Left ventricle myocardium superior (tissue), 1 donor: ENCODE measurements around the gene MGMT. TPM values are rescaled to one million over a fixed set of nuclear protein-coding genes. Genes with fewer than 3 reads are reported as not detected.
A peak's percentile ranks its signal among the peaks of the same experiment; 100 is the strongest.

Source experiments
- ATAC-seq: fragments of 200-7000 bp; cut with Tn5 transposase; one replicate; pipeline ENCODE4 v1.9.1; 2020; ENCODE audit warnings: mild to moderate bottlenecking, moderate library complexity
- DNase-seq: peaks from one replicate; pipeline ENCODE4 v3.0.0-alpha.2; 2020
- intact Hi-C: fragments of 100-400 bp; cut with micrococcal nuclease; formaldehyde crosslinking; loops from one replicate; pipeline ENCODE4 v1.11.0; 2022
- total RNA-seq: library from RNA; stranded (reverse); fragmentation: NEBNext Ultra II Directional; extraction: Animal tissue kit (Norgen Biotek cat#: 25700); gene quantifications from one replicate; pipeline ENCODE4 v1.2.1, GENCODE V29; 2021
- donor health status: DM: no; HTN: yes; CAD: no; lungs with severe emphysema.

MGMT gene
- total RNA-seq, 1 donor from 2014 or later = 16.7 TPM

- ATAC-seq (peak; percentile 67), DNase-seq (no peak)
- intact Hi-C loops = no loop called here
Measured at GRCh38 chr10:129628823-129629222, 161.8 kb downstream of the MGMT start.

DNA sequence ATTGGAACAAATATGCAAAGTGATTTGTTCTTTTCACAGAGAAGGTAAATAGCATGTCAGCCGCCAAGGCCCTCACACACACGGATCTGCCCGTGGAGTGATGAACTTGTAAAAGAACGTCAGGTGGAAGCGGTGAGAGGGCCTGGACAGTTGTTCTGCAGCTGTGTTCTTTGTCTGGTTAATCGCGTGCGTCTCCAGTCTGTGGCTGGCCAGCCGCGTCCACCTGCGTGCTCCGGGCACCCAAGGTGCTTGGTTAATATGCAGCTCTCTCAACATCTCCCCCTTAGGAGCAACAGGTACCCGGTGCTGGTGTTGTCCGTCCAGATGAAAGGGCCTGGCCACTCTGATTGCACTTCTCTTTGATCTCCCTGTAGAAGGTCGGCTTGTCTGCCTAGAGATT is 162.9 kb downstream of the MGMT start:
- ATAC-seq (no peak), DNase-seq (no peak)
- intact Hi-C loops = no loop called here

GRCh38 chr10:129631006-129631405 is 164.0 kb downstream of the MGMT start:
- no peak for ATAC-seq
- no peak for DNase-seq
- intact Hi-C loops = no loop called here

DNA sequence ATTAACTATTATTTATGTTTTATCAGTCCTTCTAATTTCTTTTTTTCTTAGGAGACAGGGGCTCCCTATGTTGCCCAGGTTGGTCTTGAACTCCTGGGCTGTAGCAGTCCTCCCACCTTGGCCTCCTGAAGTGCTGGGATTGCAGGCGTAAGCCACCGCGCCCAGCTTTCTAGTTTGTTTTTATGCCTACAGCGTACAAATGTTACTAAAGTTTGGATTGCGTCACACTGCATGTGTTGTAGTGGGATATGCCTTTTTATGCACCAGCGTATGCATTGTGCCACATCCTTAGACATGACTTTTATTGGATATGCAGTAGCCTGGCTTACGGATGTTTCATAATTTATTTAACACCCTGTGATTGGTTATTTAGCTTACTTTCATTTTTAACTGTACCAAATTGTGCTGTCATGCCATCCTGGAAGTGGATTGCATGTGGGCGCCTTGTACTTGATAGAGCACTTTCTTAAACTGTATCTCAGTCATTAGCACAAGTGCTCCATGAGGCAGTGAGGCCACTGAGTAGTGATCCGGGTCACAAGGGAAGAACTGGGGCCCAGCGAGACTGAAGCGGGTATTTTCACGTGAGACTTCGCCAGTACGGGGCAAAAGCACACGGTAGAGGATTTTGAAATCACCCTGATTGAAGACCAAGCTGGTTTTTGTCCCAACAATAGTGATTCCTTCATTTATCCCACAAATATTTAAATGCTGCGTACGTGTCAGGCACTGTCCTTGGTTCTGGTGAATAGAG is 165.0 kb downstream of the MGMT start:
- DNase-seq = no peak
- ATAC-seq = no peak
- intact Hi-C loops = no loop called here

DNA sequence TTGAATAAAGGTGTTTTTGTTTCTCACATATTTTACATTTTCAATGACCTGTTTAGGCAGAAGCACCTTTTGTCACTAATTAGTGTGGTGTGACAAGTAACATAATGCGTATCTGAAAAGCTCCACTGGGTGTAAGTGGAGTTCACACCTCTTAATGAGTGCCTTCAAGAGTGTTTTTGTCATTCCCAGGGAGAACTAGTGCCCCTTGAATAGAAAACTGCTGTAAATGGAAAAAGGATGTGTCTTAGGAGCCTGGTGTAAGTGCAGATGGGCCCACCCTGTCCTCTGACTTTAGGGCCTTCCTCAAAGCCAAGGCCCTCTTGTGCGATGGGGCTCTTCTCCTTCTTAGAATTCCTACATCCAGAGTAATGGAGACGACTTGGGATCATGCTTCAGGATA is 170.0 kb downstream of the MGMT start:
- intact Hi-C loops = no loop called here
- no peak for DNase-seq
- ATAC-seq = no peak

DNA sequence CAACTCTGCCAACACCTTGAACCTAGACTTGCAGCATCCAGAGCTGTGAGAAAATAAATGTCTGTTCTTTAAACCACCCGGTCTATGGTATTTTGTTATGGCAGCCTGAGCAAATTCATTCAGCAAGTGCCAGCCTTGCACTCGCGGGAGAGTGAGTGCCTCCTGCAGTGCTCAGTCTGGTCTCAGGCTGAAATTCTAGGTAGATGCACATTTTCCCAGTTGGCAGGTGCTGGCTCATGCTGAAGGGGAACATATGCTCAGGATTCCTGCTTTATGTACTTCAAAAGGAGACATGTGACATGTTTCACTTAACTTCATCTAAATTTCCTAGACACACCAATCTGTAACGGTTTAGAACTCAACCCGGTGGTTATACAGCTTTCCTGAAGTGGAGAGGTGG is 170.8 kb downstream of the MGMT start:
- ATAC-seq = no peak
- intact Hi-C loops = no loop called here
- no peak for DNase-seq

DNA sequence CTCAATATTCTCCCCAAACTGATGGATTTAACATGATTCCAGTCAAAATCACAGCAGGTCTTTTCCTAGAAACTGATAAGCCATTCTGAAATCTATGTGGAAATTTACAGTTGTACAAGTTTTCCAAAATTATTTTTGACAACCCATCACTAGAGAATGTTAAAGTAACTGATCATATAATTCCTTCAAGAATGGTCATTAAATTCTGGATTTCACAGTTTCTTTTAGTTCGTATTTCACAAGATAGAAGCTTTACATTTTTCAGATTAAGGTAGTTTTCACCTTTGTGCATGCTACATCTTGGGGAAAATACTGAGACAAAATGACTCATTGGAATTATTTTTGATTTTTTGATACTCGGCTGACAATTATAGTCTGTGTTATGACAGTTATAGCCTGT is 174.3 kb downstream of the MGMT start:
- ATAC-seq (no peak), DNase-seq (no peak)
- intact Hi-C loops = no loop called here

DNA sequence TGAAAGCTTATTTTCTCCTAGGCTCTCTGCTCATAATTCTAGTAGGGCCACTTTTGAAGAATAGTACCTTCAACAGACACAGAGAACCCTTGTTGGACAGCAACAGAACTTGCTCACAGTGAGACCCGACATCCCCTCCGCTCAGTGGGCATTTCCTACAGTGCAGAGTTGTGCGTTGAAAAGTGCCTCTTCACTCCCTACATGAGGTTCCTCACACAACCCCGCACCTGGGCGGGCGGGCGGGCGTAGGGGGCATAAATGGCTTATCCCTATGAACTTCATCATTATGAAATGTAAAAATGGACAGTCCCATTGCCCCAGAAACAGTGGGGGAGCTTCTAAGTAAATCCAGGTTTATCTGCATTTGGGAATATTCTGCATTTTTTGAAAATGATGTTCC is 174.9 kb downstream of the MGMT start:
- DNase-seq = no peak
- no peak for ATAC-seq
- intact Hi-C loops = no loop called here

GRCh38 chr10:129642427-129642826 is 175.4 kb downstream of the MGMT start:
- no peak for ATAC-seq
- DNase-seq = no peak
- intact Hi-C loops = no loop called here

- ATAC-seq = no peak
Measured at GRCh38 chr10:129643266-129643665, 176.2 kb downstream of the MGMT start.

GRCh38 chr10:129645487-129645886 is 178.4 kb downstream of the MGMT start:
- intact Hi-C loops = no loop called here
- no peak for DNase-seq

More at GRCh38 chr10:129643266-129643665, 176.2 kb downstream of the MGMT start:
- intact Hi-C loops = no loop called here
- no peak for DNase-seq

GRCh38 chr10:129646973-129647372 is 179.9 kb downstream of the MGMT start:
- intact Hi-C loops = no loop called here
- ATAC-seq (no peak), DNase-seq (no peak)

More at GRCh38 chr10:129645487-129645886, 178.4 kb downstream of the MGMT start:
- no peak for ATAC-seq

DNA sequence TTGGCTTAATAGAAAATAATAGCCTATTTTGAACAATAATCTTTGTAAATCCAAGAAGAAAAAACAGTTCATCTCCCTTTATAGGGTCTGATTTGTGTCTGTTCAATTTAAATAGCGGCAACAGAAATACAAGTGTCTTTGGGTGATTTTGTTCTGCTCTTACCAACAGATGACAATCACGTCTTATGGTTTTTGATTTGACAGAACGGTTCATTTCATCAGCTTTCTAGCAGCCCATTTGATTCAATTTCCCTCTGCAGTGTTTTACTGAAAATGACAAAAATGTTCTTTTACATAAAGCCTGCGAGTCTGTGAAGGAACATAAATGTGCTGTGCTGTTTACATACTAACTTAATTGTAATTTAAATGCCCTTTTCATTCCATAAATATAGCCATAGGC is 180.5 kb downstream of the MGMT start:
- intact Hi-C loops = no loop called here

DNA sequence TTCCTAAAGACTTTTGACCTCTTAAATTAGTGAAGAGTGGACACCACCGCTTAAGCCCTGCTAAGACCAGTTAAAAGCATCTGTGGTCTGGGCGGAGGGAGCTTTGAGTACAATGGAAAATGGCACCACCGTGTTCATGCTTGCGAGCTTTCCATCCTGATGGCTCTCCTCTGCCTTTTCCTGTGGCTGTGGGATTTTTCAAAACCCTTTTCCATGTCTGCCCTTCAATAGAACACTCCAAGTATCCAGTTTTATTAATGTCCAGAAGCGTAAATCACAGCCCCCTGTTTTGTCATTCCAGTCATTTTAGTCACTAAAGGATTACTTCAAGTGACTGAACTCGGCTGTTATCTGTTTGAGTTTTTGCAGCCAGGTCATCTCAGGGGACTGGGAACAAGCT is 181.8 kb downstream of the MGMT start:
- DNase-seq (no peak), ATAC-seq (no peak)
- intact Hi-C loops = no loop called here

More for the DNA sequence above, 180.5 kb downstream of the MGMT start:
- ATAC-seq (no peak), DNase-seq (no peak)

- intact Hi-C loops = no loop called here
- no peak for DNase-seq
- no peak for ATAC-seq
Measured at GRCh38 chr10:129652021-129652420, 185.0 kb downstream of the MGMT start.

DNA sequence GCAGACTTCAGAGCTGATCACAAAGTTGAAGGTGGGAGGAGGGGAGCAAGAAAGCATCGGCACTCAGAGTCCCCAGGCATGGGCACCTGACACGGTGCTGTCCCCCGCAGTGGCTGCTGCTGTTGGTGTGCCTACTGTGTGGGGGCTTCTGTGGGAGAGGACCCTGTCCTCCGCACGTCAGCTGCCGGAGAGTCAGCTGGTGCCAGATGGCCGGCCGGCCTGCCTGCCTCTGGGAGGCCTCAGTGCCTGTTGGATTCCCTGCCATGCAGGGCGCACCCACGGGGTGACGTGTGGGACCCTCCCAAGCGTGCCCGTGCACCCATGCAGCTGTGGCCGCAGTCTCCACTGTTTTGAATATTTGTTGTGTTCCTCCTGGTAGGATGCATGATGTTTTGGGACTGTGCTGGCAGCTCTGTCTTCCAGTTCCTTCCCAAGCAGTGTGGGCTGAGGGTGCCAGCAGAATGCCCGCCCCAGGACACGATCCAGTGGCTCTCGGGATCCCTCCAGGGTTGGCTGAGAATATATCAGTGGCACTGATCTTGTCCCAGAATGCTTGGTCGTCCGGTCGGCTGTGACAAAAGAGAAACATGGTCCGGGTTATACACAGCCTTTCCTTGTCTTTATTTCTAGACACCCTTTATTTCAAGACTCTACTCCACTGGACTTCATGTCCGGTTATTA is 185.6 kb downstream of the MGMT start:
- DNase-seq (no peak), ATAC-seq (no peak)
- intact Hi-C loops = no loop called here

DNA sequence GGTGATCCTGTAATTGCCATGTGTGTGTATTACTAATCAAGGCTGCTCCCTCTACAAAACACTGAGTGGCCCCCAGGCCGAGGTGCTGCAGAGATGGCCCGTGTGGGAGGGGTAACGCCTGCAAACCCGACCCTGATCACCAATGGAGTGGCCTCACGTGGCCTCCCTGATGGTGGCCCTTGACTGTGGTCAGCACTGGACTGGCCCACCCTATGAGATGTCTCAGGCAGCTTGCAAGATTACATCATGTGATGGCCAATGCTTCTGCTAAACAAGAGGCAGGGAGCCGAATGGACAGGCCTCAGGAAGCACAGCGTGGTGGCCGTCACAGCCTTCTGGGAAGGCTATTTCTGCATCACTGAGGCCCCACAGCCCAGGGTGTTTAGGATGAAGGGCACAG is 186.4 kb downstream of the MGMT start:
- intact Hi-C loops = no loop called here
- no peak for ATAC-seq
- DNase-seq = no peak

- DNase-seq (no peak), ATAC-seq (no peak)
- intact Hi-C loops = no loop called here
Measured at GRCh38 chr10:129653861-129654260, 186.8 kb downstream of the MGMT start.

DNA sequence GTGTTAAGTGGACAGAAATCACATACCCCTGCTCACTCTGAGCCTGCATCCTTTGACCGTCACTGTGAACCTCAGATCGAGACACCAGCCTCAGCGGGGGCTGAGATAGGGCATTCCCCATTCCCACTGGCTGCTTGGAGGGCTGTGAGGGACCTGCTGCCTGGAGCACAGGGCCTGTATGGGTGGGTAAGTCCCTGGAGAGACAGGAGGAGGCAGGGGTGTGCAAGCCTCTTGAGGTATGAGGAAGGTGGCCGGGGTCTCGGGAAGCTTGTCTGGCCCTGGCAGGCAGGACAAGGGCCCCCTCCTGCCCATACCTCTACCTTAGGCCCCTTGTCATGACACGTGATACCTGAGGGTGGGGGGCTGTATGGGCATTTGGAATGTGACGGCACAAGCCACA is 187.4 kb downstream of the MGMT start:
- intact Hi-C loops = no loop called here
- DNase-seq = no peak
- no peak for ATAC-seq

DNA sequence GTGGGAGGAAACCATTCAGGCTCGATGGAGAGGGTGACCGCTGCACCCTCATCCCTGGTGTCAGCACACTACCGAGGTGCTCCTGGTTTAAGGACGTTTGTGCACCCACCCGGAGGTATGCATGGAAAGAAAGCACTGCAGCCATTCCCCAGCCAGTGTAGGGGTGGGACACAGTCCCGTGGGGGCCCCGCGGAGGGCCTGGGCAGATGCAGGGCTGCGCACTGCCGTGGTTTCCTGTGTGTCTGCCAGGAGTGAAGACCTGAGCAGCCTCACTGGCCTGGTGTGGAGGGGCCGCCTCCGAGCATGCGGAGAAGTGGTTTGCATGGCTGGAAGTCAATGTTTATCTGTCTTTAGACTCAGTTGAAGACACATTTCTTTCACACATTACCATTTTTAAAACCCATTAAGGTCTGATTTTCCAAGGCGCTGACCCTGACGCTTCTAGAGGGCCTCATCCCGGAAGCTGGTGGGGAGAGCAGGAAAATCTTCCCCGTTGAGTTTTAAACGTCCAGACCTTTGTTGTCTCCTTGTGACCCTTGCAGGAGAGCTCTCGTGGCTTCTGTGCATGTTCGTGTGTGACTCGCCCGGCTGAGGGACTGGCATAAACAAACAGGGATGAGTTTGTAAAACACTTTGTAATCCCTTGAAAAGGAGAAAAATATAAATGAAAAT is 188.1 kb downstream of the MGMT start:
- ATAC-seq (no peak), DNase-seq (no peak)
- intact Hi-C loops = no loop called here

GRCh38 chr10:129655679-129656031 is 188.6 kb downstream of the MGMT start:
- DNase-seq = no peak
- intact Hi-C loops = no loop called here

More at GRCh38 chr10:129655679-129656031, 188.6 kb downstream of the MGMT start:
- ATAC-seq = no peak
